ACHN (cell line): Measurements from ENCODE around the gene JARID2.

Source experiments
- DNase-seq: peaks from one replicate; pipeline ENCODE4 v3.0.0-alpha.2; 2015
- in situ Hi-C: cut with HindIII; loops from 2 replicates; pipeline ENCODE4 v1.10.0; 2017; ENCODE audit warnings: low sequenced_read_pairs, low pct_ligation_motif_present, low pct_unique_long_range_greater_than_20kb

JARID2 gene

DNA sequence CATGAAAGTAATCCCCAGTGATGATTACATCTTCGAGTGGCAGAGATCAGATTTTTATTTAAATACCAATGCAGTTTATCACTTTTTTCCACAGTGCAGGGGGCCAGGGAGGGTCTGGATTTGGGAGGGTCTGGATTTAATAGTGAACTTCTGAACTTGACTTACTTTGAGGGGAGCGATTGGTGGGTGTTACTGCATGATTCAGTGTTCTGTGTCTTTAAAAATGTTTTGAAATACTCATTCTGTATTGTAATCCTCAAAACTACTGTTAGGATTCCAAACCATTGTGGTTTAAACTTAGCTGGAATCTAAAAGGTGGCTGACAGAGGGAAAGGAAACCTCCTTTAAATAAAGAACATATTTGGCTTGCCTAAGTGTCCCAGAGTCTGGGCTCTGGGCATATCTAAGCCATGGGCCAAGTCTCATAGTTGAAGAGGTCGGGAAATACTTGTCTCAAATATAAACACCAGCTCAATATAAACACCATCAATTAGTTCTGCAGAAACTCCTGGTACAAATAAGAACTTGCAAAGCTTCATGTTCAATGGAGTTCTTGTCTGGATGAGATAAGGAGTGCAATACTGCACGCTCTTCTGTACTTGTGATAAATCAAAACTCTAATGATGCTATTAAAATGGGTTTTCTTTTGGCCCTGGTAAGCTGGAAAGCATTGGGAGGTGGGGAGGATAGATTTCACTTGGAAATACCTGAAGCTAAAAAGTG is 14.4 kb downstream of the JARID2 start:
- DNase-seq = no peak
- in situ Hi-C loops = no loop called here

GRCh38 chr6:15263780-15264374 is 18.0 kb downstream of the JARID2 start:
- in situ Hi-C loops = no loop called here

GRCh38 chr6:15264412-15264811 is 18.5 kb downstream of the JARID2 start:
- in situ Hi-C loops = no loop called here
- DNase-seq = no peak

More at GRCh38 chr6:15263780-15264374, 18.0 kb downstream of the JARID2 start:
- no peak for DNase-seq

DNA sequence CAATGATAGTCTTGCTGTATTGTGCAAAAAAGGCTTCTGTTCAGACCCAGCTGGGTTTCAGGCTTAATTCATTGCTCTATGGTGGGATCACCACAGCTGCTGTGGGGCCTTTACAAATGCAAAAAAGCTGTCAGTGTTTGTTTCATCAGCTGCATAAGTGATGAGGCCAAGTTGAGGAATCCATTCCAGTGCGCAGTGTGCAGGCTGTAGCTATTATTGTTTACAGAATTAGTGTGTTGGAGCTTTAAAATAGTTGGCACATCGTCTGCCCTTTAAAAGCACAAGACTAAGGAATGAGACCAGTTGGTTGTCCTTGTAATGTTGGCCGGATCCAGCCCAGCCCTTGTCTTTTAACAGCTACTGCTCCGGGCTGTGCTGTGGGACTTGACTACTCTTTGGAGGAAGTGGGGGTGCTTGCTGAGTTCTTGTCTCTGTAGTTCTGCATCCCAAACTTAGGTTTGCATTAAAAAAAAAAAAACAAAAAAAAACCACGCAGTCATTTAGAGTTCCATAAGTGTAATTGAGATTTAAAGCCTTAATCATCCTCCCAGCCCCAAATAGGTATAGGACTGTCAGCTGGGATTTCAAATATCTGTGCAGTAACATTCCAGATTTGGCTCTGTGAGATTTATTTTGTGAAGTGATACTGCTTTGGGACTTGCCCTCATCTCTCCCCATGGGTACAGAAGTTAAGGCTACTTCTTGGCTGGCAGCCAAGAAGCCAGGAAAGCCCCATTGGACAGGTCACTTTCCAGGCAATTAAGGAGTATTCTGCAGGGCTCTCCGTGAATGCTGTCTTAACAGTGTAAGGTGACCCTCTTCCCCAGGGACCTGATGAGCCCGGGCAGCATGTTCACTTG is 19.3 kb downstream of the JARID2 start:
- in situ Hi-C loops = no loop called here

GRCh38 chr6:15265787-15266186 is 19.9 kb downstream of the JARID2 start:
- in situ Hi-C loops = no loop called here
- DNase-seq = no peak

More for the DNA sequence above, 19.3 kb downstream of the JARID2 start:
- DNase-seq = no peak

- in situ Hi-C loops = no loop called here
- no peak for DNase-seq
These were observed 20.6 kb downstream of the JARID2 start for GRCh38 chr6:15266423-15266996.

DNA sequence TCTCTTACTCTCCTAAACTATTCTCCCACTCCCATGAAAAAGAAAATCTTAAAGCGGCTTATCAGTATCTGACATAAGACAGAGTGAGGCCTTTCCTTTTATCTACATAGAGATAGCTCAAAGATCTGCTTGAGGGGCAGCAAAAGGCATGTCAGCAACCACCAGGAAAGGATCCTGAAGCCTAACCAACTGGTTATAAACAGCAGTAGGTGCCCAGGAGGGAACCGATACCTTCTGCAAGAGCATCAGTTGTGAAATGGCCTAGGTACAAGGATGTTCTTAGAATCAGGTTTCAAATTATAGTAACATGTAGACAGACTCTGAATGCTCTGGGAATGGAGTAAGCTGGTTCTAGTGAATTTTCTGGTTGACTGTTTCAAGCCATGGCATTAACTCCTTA is 21.4 kb downstream of the JARID2 start:
- in situ Hi-C loops = no loop called here
- no peak for DNase-seq

DNA sequence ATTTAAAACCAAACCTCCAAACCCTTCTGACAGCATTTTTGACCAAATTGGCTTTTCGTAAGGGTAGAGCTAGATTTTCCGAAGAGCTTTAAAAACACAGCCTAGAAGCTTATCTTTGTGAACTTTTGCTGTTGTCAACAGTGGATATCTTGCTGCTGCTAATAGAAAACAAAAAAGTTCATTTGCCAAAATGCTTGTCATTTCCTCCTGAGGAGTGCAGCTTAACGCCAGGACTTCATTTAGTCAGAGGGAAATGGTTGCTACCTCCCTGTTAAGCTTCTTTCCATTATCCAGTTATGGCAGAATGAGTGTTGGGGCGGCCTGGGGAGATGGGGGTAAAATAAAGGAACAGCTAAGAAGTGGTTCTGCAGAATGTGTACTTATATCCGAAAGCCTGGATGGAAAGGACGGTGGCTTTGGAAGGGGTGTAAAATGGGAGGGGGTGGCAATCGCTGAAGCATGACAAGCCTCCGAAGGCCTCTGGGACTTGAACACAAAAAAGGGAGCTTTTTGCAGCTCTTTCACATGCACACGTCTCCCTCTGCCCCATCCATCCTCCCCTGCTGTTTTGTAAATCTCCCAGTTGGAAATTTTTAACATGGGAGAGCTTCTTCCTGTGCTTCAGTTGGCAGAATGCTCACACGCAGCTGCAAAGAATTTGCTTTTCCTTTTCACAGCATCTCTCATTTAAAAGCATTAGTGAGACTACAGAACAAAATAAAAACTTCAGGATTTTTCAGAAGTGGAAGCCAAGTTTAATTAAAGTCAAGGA is 22.5 kb downstream of the JARID2 start:
- in situ Hi-C loops = no loop called here
- DNase-seq = no peak

DNA sequence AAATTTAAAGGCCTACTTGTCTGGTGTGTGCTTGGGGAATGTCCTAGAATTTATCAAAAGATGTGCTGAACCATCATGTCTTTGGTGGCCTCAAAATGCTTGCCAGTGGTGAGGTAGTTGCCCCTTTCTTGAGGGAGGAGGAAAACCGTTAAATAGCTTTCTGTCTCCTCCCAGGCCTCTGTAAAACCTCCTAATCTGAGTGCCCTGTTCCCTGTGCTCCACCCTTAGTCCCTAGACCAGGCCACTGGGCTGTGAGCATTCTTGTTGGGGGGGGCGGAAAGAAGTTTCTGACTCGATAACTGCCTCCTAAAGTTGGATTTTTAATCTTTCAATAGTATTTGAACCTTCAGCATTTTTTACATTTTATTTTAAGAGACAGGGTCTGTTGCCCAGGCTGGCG is 23.1 kb downstream of the JARID2 start:
- DNase-seq = no peak
- in situ Hi-C loops = no loop called here

GRCh38 chr6:15269619-15270018 is 23.8 kb downstream of the JARID2 start:
- in situ Hi-C loops = no loop called here
- DNase-seq = no peak

DNA sequence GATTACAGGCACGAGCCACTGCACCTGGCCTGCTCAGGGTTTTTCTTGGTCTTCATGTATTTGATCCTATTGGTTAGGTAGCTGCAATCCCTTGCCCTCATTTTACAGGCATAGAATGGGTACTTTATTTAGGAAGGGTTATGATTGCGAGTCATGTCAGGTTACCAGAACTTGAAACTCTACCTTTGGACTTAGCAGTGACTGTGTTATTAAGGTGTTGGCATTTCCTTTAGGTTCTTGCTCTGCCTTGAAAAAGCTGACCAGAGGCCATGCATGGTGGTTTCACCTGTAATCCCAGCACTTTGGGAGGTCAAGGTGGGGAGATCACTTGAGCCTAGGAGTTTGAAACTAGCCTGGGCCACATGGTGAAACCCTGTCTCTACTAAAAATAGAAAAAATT is 24.5 kb downstream of the JARID2 start:
- in situ Hi-C loops = no loop called here
- no peak for DNase-seq

GRCh38 chr6:15272562-15272961 is 26.7 kb downstream of the JARID2 start:
- DNase-seq = no peak
- in situ Hi-C loops = no loop called here

GRCh38 chr6:15274692-15275387 is 29.0 kb downstream of the JARID2 start:
- no peak for DNase-seq
- in situ Hi-C loops = no loop called here

- in situ Hi-C loops = no loop called here
These were observed 30.4 kb downstream of the JARID2 start for GRCh38 chr6:15276036-15276985.

GRCh38 chr6:15279047-15279661 is 33.3 kb downstream of the JARID2 start:
- in situ Hi-C loops = no loop called here
- no peak for DNase-seq

More at GRCh38 chr6:15276036-15276985, 30.4 kb downstream of the JARID2 start:
- DNase-seq = no peak

DNA sequence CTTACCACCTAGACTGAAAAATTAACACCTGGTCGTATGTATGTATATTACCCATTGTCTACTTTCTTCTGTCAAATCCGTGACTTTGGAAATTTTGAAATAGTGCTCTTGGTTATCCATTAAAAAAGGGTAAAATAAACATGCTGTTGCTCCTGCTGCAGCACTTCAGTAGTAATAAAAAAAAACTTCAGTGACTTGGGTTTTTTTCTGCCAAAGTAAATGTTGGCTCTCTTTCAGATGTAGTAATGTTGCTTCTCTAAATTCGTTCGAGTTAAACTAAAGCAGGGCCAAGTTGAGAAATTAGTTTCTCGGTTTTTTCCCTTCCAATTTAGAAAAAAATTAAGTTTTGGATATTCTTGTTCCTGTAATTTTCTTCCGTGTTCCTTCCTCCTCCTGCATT is 34.2 kb downstream of the JARID2 start:
- in situ Hi-C loops = no loop called here
- no peak for DNase-seq
